Liver (tissue), 9 donors: ENCODE results near the gene NUDT14. TPM values are rescaled to one million over a fixed set of nuclear protein-coding genes. Genes with fewer than 3 reads are reported as not detected.

Experiments
- DNase-seq: peaks from one replicate; pipeline ENCODE4 v3.0.0-alpha.2; 2017; ENCODE audit warnings: low spot score
- H3K27ac ChIP-seq, 2 donors: one replicate each; pipeline ENCODE4 v1.7.0; 2013; ENCODE audit warnings: inconsistent platforms in 2 of 2, low read length in 2 of 2, control low read depth in 1 of 2, low read depth in 1 of 2, mild to moderate bottlenecking in 1 of 2
- H3K27me3 ChIP-seq, 4 donors: one replicate each; pipeline versions ENCODE4 v1.6.1 to v1.7.0; 2013; ENCODE audit warnings: low read length in 3 of 4, inconsistent platforms in 1 of 4, mild to moderate bottlenecking in 1 of 4, moderate library complexity in 1 of 4; ENCODE audit not compliant: control insufficient read depth in 4 of 4, insufficient read depth in 4 of 4
- H3K36me3 ChIP-seq, 4 donors: one replicate each; pipeline versions ENCODE4 v1.6.1 to v1.7.0; 2013; ENCODE audit warnings: low read length in 3 of 4, mild to moderate bottlenecking in 3 of 4, low read depth in 1 of 4, moderate library complexity in 1 of 4; ENCODE audit not compliant: control insufficient read depth in 4 of 4, insufficient read depth in 3 of 4
- H3K4me1 ChIP-seq, 4 donors: one replicate each; pipeline versions ENCODE4 v1.6.1 to v1.7.0; 2013; ENCODE audit warnings: low read length in 3 of 4, mild to moderate bottlenecking in 3 of 4, moderate library complexity in 1 of 4; ENCODE audit not compliant: control insufficient read depth in 4 of 4, insufficient read depth in 4 of 4
- H3K4me3 ChIP-seq, 3 donors: one replicate each; pipeline versions ENCODE4 v1.6.1 to v1.7.0; 2013; ENCODE audit warnings: low read length in 3 of 3, control low read depth in 1 of 3, low read depth in 1 of 3, mild to moderate bottlenecking in 1 of 3
- H3K9ac ChIP-seq, 2 donors: one replicate each; pipeline ENCODE4 v1.7.0; 2013; ENCODE audit warnings: low read length in 2 of 2, mild to moderate bottlenecking in 2 of 2, moderate library complexity in 2 of 2, control low read depth in 1 of 2, low read depth in 1 of 2
- H3K9me3 ChIP-seq, 4 donors: one replicate each; pipeline versions ENCODE4 v1.6.1 to v1.7.0; 2013; ENCODE audit warnings: low read length in 3 of 4; ENCODE audit not compliant: control insufficient read depth in 4 of 4
- EGR1 ChIP-seq, 2 donors: IDR thresholded peaks; 2 replicates each; pipeline ENCODE4 v1.6.1; 2016 to 2018; ENCODE audit warnings: antibody characterized with exemption in 2 of 2, low read depth in 2 of 2
- FOXA1 ChIP-seq: IDR thresholded peaks from 2 replicates; pipeline ENCODE4 v1.6.1; 2016; ENCODE audit warnings: antibody characterized with exemption
- FOXA2 ChIP-seq: IDR thresholded peaks from 2 replicates; pipeline ENCODE4 v1.6.1; 2016; ENCODE audit warnings: antibody characterized with exemption
- GABPA ChIP-seq, 2 donors: IDR thresholded peaks in 1 of 2; conservative IDR thresholded peaks in 1 of 2; 2 replicates each; pipeline ENCODE4 v1.6.1; 2016; ENCODE audit warnings: antibody characterized with exemption in 2 of 2, mild to moderate bottlenecking in 1 of 2, moderate library complexity in 1 of 2
- HNF4A ChIP-seq, 2 donors: conservative IDR thresholded peaks; 2 replicates each; pipeline ENCODE4 v1.6.1; 2016; ENCODE audit warnings: antibody characterized with exemption in 2 of 2, mild to moderate bottlenecking in 2 of 2
- HNF4G ChIP-seq: IDR thresholded peaks from 2 replicates; pipeline ENCODE4 v1.6.1; 2016; ENCODE audit warnings: antibody characterized with exemption
- JUND ChIP-seq, 2 donors: IDR thresholded peaks; 2 replicates each; pipeline ENCODE4 v1.6.1; 2016; ENCODE audit warnings: antibody characterized with exemption in 2 of 2
- NR2F2 ChIP-seq: IDR thresholded peaks from 2 replicates; pipeline ENCODE4 v1.6.1; 2016; ENCODE audit warnings: antibody characterized with exemption
- RAD21 ChIP-seq, 2 donors: IDR thresholded peaks; 2 replicates each; pipeline ENCODE4 v1.6.1; 2016; ENCODE audit warnings: antibody characterized with exemption in 2 of 2, mild to moderate bottlenecking in 2 of 2
- REST ChIP-seq: IDR thresholded peaks from 2 replicates; pipeline ENCODE4 v1.6.1; 2016; ENCODE audit warnings: antibody characterized with exemption, mild to moderate bottlenecking
- RXRA ChIP-seq, 2 donors: IDR thresholded peaks; 2 replicates each; pipeline ENCODE4 v1.6.1; 2017 to 2018; ENCODE audit warnings: antibody characterized with exemption in 2 of 2, mild to moderate bottlenecking in 1 of 2
- SP1 ChIP-seq: IDR thresholded peaks from 2 replicates; pipeline ENCODE4 v1.6.1; 2018; ENCODE audit warnings: antibody characterized with exemption, mild to moderate bottlenecking
- TAF1 ChIP-seq: conservative IDR thresholded peaks from 2 replicates; pipeline ENCODE4 v1.6.1; 2016; ENCODE audit warnings: antibody characterized with exemption, mild to moderate bottlenecking
- YY1 ChIP-seq: IDR thresholded peaks from 2 replicates; pipeline ENCODE4 v1.6.1; 2016; ENCODE audit warnings: antibody characterized with exemption, mild to moderate bottlenecking
- ZBTB33 ChIP-seq: IDR thresholded peaks from 2 replicates; pipeline ENCODE4 v1.6.1; 2016; ENCODE audit warnings: antibody characterized with exemption
- WGBS: extraction: QIAGEN DNeasy Blood & Tissue Kit; methylation state at CpG from one replicate; pipeline ENCODE4 v1.1.7; 2013; 5-methylcytosine and 5-hydroxymethylcytosine counted together
- polyA plus RNA-seq, 2 donors: library from polyadenylated mRNA; stranded (reverse) in 1 of 2; unstranded in 1 of 2; fragments of 200-250 nt in 1 of 2; fragments of >200 nt in 1 of 2; fragmentation: Nextera tagmentation in 1 of 2; extraction: Ambion mirVana in 1 of 2; gene quantifications; one replicate each; pipeline versions ENCODE4 v1.2.1 to v1.2.3, GENCODE V29; 2013 to 2015
- total RNA-seq, 2 donors: library from RNA; depleted of rRNA; stranded (reverse); fragments of >200 nt; gene quantifications; one replicate each; pipeline ENCODE4 v1.2.3, GENCODE V29; 2014
- TF ChIP-seq, protein P1 (sequence below): IDR thresholded peaks from 2 replicates; pipeline ENCODE4 v1.6.1; 2016; ENCODE audit warnings: antibody characterized with exemption
- TF ChIP-seq, protein P2 (sequence below): IDR thresholded peaks from 2 replicates; pipeline ENCODE4 v1.6.1; 2016; ENCODE audit warnings: antibody characterized with exemption
- TF ChIP-seq, protein P3 (sequence below): fragments of 150-350 bp; IDR thresholded peaks from 2 replicates; pipeline ENCODE4 v1.5.1; 2017; ENCODE audit warnings: improper control_type of control experiment, low read depth, low read length; ENCODE audit not compliant: missing input control
- donor health status: healthy.
- donor health status: healthy.
- donor health status: healthy.
- donor health status: healthy.
- donor health status: healthy.

Gene NUDT14
- total and polyA plus RNA-seq, 4 donors, result 3.8 to 24.2 (median 8.0) TPM

DNA sequence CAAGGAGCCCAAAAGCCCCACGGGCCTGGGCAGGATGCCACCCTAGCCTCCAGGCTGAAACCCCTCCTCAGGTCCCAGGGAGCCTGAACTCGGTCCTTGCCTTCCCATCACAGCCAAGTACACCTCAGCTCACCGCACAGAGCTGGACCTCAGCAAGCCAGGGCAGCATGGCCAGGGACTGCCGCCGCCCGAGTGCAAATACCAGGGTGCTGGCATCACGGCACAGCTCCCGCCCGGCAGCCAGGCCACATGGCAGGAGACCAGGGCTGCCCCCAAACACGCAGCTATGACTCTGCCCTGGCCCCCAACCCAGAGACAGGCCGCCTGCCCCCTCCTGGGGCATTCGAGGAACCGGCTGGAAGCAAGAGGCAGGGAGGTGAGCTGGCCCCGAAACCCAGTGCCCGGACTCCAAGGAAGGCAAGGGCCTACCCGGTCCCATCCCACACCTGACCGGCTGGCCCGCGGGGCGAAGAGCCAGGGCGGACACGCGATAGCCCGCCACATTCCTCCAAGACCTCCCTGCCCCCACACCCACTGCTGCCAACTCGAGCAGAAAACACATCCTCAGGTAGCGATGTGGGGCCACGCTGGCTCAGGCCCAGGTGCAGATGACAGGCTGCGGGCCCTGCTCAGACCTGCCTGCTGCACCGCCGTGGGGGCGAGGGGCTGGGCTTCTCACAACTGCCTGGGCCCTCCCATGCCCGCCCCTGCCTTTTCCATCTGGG lies 15.2 kb downstream of the NUDT14 start:
- 91% methylated on average over 32 of the region's 32 CpGs for WGBS
- Histone ChIP-seq H3K9ac (no peak overlapping the region), H3K36me3 (no peaks in the 10 kb centered on the region), H3K27ac (no peak overlapping the region), H3K9me3 (no peaks in the 10 kb centered on the region), H3K4me3 (no peak overlapping the region), H3K4me1 (peaks cover 0 to 12% (median 9%) of the 10 kb centered on the region in 4 donors), H3K27me3 (peaks cover 0 to 3% (median 0%) of the 10 kb centered on the region in 4 donors)
- no peak for DNase-seq
- TF ChIP-seq RAD21 (IDR thresholded peaks at IDR 0.05) (no peak), RXRA (IDR thresholded peaks at IDR 0.05) (no peak), JUND (IDR thresholded peaks at IDR 0.05) (no peak), SP1 (no peak), GABPA (IDR thresholded peaks at IDR 0.05 in 1 of 2, conservative IDR thresholded peaks at IDR 0.05 in 1 of 2) (no peak), FOXA1 (no peak), HNF4A (conservative IDR thresholded peaks at IDR 0.05) (no peak), YY1 (no peak), EGR1 (IDR thresholded peaks at IDR 0.05; ENCODE audit: low read depth in 2 of 2) (no peak), FOXA2 (no peak), ZBTB33 (no peak), NR2F2 (no peak), HNF4G (no peak), TAF1 (no peak), REST (no peak)
- TF ChIP-seq, protein P1, sequence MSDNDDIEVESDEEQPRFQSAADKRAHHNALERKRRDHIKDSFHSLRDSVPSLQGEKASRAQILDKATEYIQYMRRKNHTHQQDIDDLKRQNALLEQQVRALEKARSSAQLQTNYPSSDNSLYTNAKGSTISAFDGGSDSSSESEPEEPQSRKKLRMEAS, result no peak
- TF ChIP-seq, protein P2, sequence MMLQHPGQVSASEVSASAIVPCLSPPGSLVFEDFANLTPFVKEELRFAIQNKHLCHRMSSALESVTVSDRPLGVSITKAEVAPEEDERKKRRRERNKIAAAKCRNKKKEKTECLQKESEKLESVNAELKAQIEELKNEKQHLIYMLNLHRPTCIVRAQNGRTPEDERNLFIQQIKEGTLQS, result no peak
- TF ChIP-seq, protein P3, sequence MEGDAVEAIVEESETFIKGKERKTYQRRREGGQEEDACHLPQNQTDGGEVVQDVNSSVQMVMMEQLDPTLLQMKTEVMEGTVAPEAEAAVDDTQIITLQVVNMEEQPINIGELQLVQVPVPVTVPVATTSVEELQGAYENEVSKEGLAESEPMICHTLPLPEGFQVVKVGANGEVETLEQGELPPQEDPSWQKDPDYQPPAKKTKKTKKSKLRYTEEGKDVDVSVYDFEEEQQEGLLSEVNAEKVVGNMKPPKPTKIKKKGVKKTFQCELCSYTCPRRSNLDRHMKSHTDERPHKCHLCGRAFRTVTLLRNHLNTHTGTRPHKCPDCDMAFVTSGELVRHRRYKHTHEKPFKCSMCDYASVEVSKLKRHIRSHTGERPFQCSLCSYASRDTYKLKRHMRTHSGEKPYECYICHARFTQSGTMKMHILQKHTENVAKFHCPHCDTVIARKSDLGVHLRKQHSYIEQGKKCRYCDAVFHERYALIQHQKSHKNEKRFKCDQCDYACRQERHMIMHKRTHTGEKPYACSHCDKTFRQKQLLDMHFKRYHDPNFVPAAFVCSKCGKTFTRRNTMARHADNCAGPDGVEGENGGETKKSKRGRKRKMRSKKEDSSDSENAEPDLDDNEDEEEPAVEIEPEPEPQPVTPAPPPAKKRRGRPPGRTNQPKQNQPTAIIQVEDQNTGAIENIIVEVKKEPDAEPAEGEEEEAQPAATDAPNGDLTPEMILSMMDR, result no peak
